ENCODE measurements around the gene FGR.

Gene FGR

GRCh38 chr1:27566462-27567145, 68.4 kb downstream of the FGR start:
- no peak for DNase-seq (ENCODE audit: low spot score)

GRCh38 chr1:27564710-27565649, 70.0 kb downstream of the FGR start:
- DNase-seq (ENCODE audit: low spot score) = no peak

GRCh38 chr1:27563591-27564471, 71.2 kb downstream of the FGR start:
- DNase-seq (ENCODE audit: low spot score) = peak; percentile 85

- DNase-seq (ENCODE audit: low spot score) = no peak
Measured at GRCh38 chr1:27563341-27563590, 71.7 kb downstream of the FGR start.

GRCh38 chr1:27562534-27563340, 72.2 kb downstream of the FGR start:
- no peak for DNase-seq (ENCODE audit: low spot score)
